NCI-H226 (cell line): Measurements from ENCODE around the gene LSAMP.
"Not testable (repeated sequence)": the region's sequence is repeated elsewhere in the genome, so short reads cannot be mapped to it uniquely, and the experiment has no call there.

Source experiments
- DNase-seq: peaks from one replicate; pipeline ENCODE4 v3.0.0-alpha.2; 2015

Gene LSAMP

GRCh38 chr3:116233711-116234357 is 211.5 kb downstream of the LSAMP start:
- no peak for DNase-seq

- no peak for DNase-seq
Observed at GRCh38 chr3:116230431-116231020, 214.8 kb downstream of the LSAMP start.

- DNase-seq = no peak
Observed at GRCh38 chr3:116226266-116226665, 219.0 kb downstream of the LSAMP start.

- no peak for DNase-seq
Observed at GRCh38 chr3:116216761-116217160, 228.5 kb downstream of the LSAMP start.

- DNase-seq = no peak
Observed at GRCh38 chr3:116211901-116212300, 233.4 kb downstream of the LSAMP start.

- DNase-seq = not testable (repeated sequence)
Observed at GRCh38 chr3:116208830-116209229, 236.5 kb downstream of the LSAMP start.

GRCh38 chr3:116200956-116201690 is 244.2 kb downstream of the LSAMP start:
- no peak for DNase-seq

- no peak for DNase-seq
Observed at GRCh38 chr3:116199063-116199462, 246.2 kb downstream of the LSAMP start.

- DNase-seq = no peak
Observed at GRCh38 chr3:116198087-116198486, 247.2 kb downstream of the LSAMP start.

- no peak for DNase-seq
Observed at GRCh38 chr3:116192464-116192863, 252.8 kb downstream of the LSAMP start.

GRCh38 chr3:116191409-116191808 is 253.9 kb downstream of the LSAMP start:
- DNase-seq = no peak

- DNase-seq = no peak
Observed at GRCh38 chr3:116190095-116190494, 255.2 kb downstream of the LSAMP start.

GRCh38 chr3:116188231-116188785 is 257.0 kb downstream of the LSAMP start:
- DNase-seq = no peak

GRCh38 chr3:116186049-116186448 is 259.2 kb downstream of the LSAMP start:
- DNase-seq = no peak

GRCh38 chr3:116181159-116181558 is 264.1 kb downstream of the LSAMP start:
- no peak for DNase-seq

- DNase-seq = no peak
Observed at GRCh38 chr3:116179091-116179490, 266.2 kb downstream of the LSAMP start.

GRCh38 chr3:116176974-116177555 is 268.2 kb downstream of the LSAMP start:
- no peak for DNase-seq

GRCh38 chr3:116166121-116166520 is 279.2 kb downstream of the LSAMP start:
- no peak for DNase-seq

GRCh38 chr3:116165641-116166040 is 279.6 kb downstream of the LSAMP start:
- DNase-seq = no peak

- no peak for DNase-seq
Observed at GRCh38 chr3:116165135-116165534, 280.2 kb downstream of the LSAMP start.

- no peak for DNase-seq
Observed at GRCh38 chr3:116164039-116164438, 281.2 kb downstream of the LSAMP start.

- DNase-seq = no peak
Observed at GRCh38 chr3:116161575-116162525, 283.4 kb downstream of the LSAMP start.
